CD4-positive, alpha-beta T cell treated with Interleukin-1 beta for 1 hour (primary cell): ENCODE data around the gene CTAGE4.
"Not testable (repeated sequence)": the region's sequence is repeated elsewhere in the genome, so short reads cannot be mapped to it uniquely, and the experiment has no call there.

ENCODE experiments used
- DNase-seq, 2 donors: peaks; one replicate each; pipeline ENCODE4 v3.0.0-alpha.2; 2020 to 2022

The CTAGE4 gene

DNA sequence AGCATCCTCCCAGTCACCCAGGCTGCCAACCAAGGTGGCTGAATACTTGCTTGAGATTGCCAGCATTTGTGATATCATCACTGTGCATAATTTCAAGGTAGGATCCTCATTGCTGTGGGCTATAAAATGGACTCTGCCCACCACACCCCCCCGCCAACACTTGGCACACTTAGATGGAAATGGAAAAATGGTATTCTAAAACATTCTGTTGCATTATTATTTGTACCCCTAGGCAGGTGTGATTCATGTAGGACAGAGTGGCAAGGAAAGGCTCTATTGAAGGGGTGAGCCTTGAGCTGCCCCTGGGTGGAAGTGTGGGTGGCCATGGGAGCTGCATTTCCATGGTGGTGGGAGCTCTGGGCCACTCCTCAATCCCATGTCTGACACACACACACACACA lies 35.3 kb downstream of the CTAGE4 start:
- DNase-seq: not testable (repeated sequence)

DNA sequence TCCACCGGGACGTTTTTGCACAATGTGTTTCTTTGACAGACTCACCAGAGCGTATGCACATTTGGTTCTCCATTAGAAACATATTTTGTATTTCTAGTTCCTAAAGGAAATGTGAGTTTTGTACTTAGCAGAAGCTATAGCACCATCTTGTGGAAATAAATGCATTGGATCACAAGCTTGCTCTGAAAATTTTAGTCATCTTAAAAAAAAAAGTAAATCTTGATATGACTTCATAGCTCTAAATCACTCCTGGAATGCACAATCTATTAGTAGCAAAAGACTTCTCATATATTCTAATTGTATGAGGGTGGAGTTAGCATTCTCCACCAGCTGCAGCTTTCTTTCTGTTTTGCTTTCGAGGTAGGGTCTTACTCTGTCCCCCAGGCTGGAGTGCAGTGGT lies 35.9 kb downstream of the CTAGE4 start:
- DNase-seq: not testable (repeated sequence)

DNA sequence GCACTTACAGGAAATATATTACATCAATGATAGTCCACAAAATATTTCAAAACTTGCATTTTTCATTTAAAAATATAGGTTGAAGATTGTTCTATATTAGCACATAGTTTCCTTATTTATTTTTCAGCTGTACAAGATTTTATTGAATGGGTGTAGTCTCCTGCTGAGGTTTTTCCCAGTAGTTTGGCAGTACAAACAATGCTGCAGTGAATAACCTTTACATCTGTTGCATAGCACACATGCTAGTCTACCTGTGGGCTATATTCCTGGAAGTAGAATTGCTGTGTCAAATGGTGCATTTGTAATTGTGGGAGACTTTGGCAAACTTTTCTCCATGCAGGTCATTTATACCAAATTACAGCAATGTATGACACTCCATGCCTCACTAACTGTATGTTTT lies 37.3 kb downstream of the CTAGE4 start:
- not testable (repeated sequence) for DNase-seq

DNA sequence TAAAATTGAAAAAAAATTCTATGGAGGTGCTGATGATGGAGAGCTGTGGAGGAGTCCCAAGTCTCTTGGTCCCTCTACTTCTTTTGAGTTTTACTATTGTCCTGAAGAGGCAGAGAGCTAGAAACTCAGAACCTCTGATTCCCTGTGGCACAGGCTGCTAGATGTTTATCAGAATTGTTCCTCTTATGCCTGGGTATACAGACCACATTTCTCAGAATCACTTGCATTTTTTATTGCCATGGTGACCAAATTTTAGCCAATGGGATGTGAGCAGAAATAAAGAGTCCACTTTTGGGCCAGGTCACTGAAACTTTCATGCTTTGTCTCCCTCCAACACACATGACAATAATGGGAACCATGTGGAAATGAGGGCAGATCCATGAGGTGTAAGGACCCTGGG lies 40.4 kb downstream of the CTAGE4 start:
- DNase-seq: not testable (repeated sequence)

DNA sequence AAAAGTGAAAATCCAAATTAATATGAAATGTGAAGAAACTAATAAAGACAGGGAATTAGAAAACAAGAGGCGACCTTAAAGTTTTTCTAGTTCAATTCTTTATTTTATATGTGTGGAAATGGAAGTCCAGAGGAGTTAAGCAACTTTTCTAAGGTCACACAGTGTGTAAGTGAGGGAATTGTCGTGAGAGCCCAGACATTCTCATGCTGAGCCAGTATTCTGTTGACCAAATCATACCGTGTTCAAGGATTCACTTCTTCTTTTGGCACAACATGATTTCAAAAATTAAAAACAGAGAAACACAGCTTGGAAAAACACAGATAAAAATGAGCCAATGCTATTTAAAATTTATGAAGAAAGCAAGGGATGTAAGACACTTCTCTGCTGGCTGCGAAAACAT lies 43.6 kb downstream of the CTAGE4 start:
- not testable (repeated sequence) for DNase-seq

DNA sequence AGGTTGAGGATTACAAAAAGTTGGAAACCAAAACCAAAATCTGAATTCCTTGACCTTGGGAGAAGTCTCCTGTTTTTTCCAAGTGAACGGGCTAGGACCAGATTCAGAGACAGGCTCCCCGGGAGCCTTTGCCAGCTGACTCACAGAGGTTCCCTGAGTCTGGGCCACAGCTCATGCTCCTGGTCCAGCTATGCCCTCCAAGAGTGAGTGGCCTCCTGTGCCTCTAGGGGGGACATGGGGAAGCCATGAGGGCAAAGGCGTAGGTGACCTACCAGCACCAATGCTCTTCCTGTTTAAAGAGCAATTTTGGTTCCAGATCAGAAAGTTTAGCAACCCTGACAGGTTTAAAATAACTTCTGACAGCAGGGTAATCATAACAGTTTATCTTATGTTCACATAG lies 45.5 kb downstream of the CTAGE4 start:
- not testable (repeated sequence) for DNase-seq

DNA sequence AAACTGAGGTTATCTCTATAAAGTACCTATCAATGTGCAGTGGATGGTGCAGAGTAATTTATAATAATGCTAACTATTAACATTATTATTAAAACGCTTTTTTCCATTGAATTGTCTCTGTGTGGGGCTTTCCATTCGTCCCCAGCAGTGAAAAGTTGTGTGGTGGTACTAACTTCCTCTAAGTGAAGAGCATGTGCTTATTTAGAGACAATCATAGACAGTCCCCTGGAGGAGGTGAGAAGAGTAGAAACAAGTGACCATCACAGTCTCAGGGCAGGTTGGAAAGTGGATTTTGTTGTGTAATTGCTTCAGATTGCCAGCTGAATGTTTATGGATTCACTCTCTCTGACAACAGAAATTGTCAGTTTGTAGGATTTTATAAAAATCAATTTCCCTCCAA lies 47.8 kb downstream of the CTAGE4 start:
- DNase-seq: not testable (repeated sequence)

DNA sequence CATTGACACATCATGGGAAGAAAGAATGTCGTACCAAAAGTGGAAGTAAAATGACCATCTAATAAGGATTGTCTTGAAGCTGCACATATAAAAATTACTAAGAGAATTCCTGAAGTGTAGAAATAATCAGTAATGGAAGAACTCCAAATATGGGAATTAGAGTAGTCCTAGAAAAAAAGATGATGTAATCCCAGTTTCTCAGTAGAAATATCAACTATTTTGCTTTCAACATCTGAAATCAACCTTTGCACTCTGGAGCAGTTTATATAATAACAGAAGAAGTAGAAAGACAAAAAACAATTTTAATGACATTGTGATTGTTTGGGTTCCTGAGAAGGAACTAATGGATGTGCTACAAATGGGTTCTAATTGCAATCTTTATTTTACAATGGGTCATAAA lies 49.8 kb downstream of the CTAGE4 start:
- DNase-seq: not testable (repeated sequence)
